H9 (cell line): ENCODE measurements around the gene ADGRD1. TPM values are rescaled to one million over a fixed set of nuclear protein-coding genes. Genes with fewer than 3 reads are reported as not detected.

Experiments used
- DNase-seq: peaks from one replicate; pipeline ENCODE4 v3.0.0-alpha.2; 2017
- H2AFZ ChIP-seq: one replicate; pipeline ENCODE4 v1.6.1; 2013; ENCODE audit warnings: mild to moderate bottlenecking, low read length, control low read depth, moderate library complexity
- H2AK5ac ChIP-seq: 2 replicates; pipeline ENCODE4 v1.6.1; 2013; ENCODE audit warnings: low read length, control low read depth, mixed read lengths; ENCODE audit not compliant: insufficient read length
- H2BK120ac ChIP-seq: one replicate; pipeline ENCODE4 v1.6.1; 2013; ENCODE audit warnings: low read depth, mild to moderate bottlenecking, low read length, control low read depth, inconsistent platforms; ENCODE audit not compliant: poor library complexity, severe bottlenecking
- H2BK12ac ChIP-seq: 2 replicates; pipeline ENCODE4 v1.6.1; 2013; ENCODE audit warnings: low read length, control low read depth, mixed read lengths, low read depth; ENCODE audit not compliant: insufficient read length
- H2BK15ac ChIP-seq: 2 replicates; pipeline ENCODE4 v1.6.1; 2013; ENCODE audit warnings: low read depth, low read length, control low read depth
- H2BK20ac ChIP-seq: one replicate; pipeline ENCODE4 v1.6.1; 2013; ENCODE audit warnings: low read depth, mild to moderate bottlenecking, low read length, control low read depth, inconsistent platforms; ENCODE audit not compliant: poor library complexity, severe bottlenecking
- H2BK5ac ChIP-seq: 2 replicates; pipeline ENCODE4 v1.6.1; 2013; ENCODE audit warnings: low read length, control low read depth, mixed read lengths; ENCODE audit not compliant: insufficient read length
- H3K14ac ChIP-seq: 2 replicates; pipeline ENCODE4 v1.6.1; 2013; ENCODE audit warnings: low read length, control low read depth; ENCODE audit not compliant: insufficient read depth
- H3K18ac ChIP-seq: 2 replicates; pipeline ENCODE4 v1.6.1; 2013; ENCODE audit warnings: low read depth, mild to moderate bottlenecking, mixed read lengths, low read length, control low read depth; ENCODE audit not compliant: insufficient read length
- H3K23ac ChIP-seq: 2 replicates; pipeline ENCODE4 v1.6.1; 2013; ENCODE audit warnings: low read length, control low read depth, mixed read lengths, low read depth; ENCODE audit not compliant: insufficient read length
- H3K23me2 ChIP-seq: 2 replicates; pipeline ENCODE4 v1.6.1; 2013; ENCODE audit warnings: low read depth, mild to moderate bottlenecking, mixed read lengths, low read length, control low read depth; ENCODE audit not compliant: insufficient read length, poor library complexity, severe bottlenecking
- H3K27ac ChIP-seq: 2 replicates; pipeline ENCODE4 v1.5.1; 2013; ENCODE audit warnings: low read length, control low read depth, mixed read lengths, low read depth; ENCODE audit not compliant: insufficient read length
- H3K27me3 ChIP-seq: 2 replicates; pipeline ENCODE4 v1.6.1; 2013; ENCODE audit warnings: low read length, control low read depth, inconsistent platforms; ENCODE audit not compliant: insufficient read depth
- H3K4ac ChIP-seq: 2 replicates; pipeline ENCODE4 v1.6.1; 2013; ENCODE audit warnings: low read depth, mild to moderate bottlenecking, control low read depth, inconsistent platforms, low read length, moderate library complexity
- H3K4me1 ChIP-seq: 2 replicates; pipeline ENCODE4 v1.6.1; 2013; ENCODE audit warnings: low read length, control low read depth, inconsistent platforms; ENCODE audit not compliant: insufficient read depth
- H3K4me2 ChIP-seq: 2 replicates; pipeline ENCODE4 v1.6.1; 2013; ENCODE audit warnings: low read length, control low read depth, mixed read lengths; ENCODE audit not compliant: insufficient read length, insufficient read depth
- H3K56ac ChIP-seq: 2 replicates; pipeline ENCODE4 v1.6.1; 2013; ENCODE audit warnings: low read depth, mild to moderate bottlenecking, mixed read lengths, low read length, control low read depth; ENCODE audit not compliant: insufficient read length
- H3K79me1 ChIP-seq: 2 replicates; pipeline ENCODE4 v1.6.1; 2013; ENCODE audit warnings: low read depth, mild to moderate bottlenecking, moderate library complexity, low read length, control low read depth, inconsistent platforms; ENCODE audit not compliant: insufficient read depth, poor library complexity, severe bottlenecking
- H3K79me2 ChIP-seq: 2 replicates; pipeline ENCODE4 v1.6.1; 2013; ENCODE audit warnings: low read length, control low read depth, inconsistent platforms; ENCODE audit not compliant: insufficient read depth
- H3K9ac ChIP-seq: 2 replicates; pipeline ENCODE4 v1.6.1; 2013; ENCODE audit warnings: low read length, control low read depth, mixed read lengths; ENCODE audit not compliant: insufficient read length; ENCODE audit errors: extremely low read depth
- H3K9me3 ChIP-seq: one replicate; pipeline ENCODE4 v1.6.1; 2013; ENCODE audit warnings: low read depth, low read length, inconsistent platforms; ENCODE audit not compliant: control insufficient read depth
- H3T11ph ChIP-seq: one replicate; pipeline ENCODE4 v1.6.1; 2013; ENCODE audit warnings: mild to moderate bottlenecking, low read length, control low read depth, inconsistent platforms
- H4K20me1 ChIP-seq: one replicate; pipeline ENCODE4 v1.6.1; 2013; ENCODE audit not compliant: control insufficient read depth, insufficient read length, insufficient read depth
- H4K5ac ChIP-seq: 2 replicates; pipeline ENCODE4 v1.6.1; 2013; ENCODE audit warnings: low read depth, mild to moderate bottlenecking, mixed read lengths, low read length, control low read depth; ENCODE audit not compliant: insufficient read length
- H4K8ac ChIP-seq: replicated peaks from 2 replicates; pipeline ENCODE4 v1.6.1; 2013; ENCODE audit warnings: low read length, control low read depth, mixed read lengths, low read depth; ENCODE audit not compliant: insufficient read length
- H4K91ac ChIP-seq: 2 replicates; pipeline ENCODE4 v1.6.1; 2013; ENCODE audit warnings: low read depth, mild to moderate bottlenecking, moderate library complexity, mixed read lengths, low read length, control low read depth; ENCODE audit not compliant: insufficient read length
- H3K27ac Mint-ChIP-seq, 3 experiments: 2 replicates in 2 of 3; 3 replicates in 1 of 3; pipeline ENCODE4 v1.8.0; 2020 to 2021; ENCODE audit warnings: mixed read lengths in 3 of 3, mild to moderate bottlenecking in 1 of 3, moderate library complexity in 1 of 3
- H3K27me3 Mint-ChIP-seq: 2 replicates; pipeline ENCODE4 v1.8.0; 2021; ENCODE audit warnings: low read depth, mild to moderate bottlenecking, moderate library complexity, mixed read lengths
- H3K36me3 Mint-ChIP-seq, 3 experiments: 2 replicates in 2 of 3; 3 replicates in 1 of 3; pipeline ENCODE4 v1.8.0; 2020 to 2021; ENCODE audit warnings: low read depth in 3 of 3, mixed read lengths in 3 of 3; ENCODE audit not compliant: insufficient read depth in 1 of 3
- H3K4me1 Mint-ChIP-seq, 2 experiments: 2 replicates each; pipeline ENCODE4 v1.8.0; 2020; ENCODE audit warnings: mixed read lengths in 2 of 2
- H3K4me3 Mint-ChIP-seq, 2 experiments: 2 replicates in 1 of 2; 3 replicates in 1 of 2; pipeline ENCODE4 v1.8.0; 2020 to 2021; ENCODE audit warnings: mild to moderate bottlenecking in 2 of 2, mixed read lengths in 2 of 2, moderate library complexity in 1 of 2
- H3K9me3 Mint-ChIP-seq, 2 experiments: 2 replicates in 1 of 2; 3 replicates in 1 of 2; pipeline ENCODE4 v1.8.0; 2020; ENCODE audit warnings: mild to moderate bottlenecking in 2 of 2, mixed read lengths in 2 of 2, moderate library complexity in 1 of 2
- CTCF ChIP-seq: fragments of 200-600 bp; sonication (generic); conservative IDR thresholded peaks from 3 replicates; pipeline ENCODE4 v1.8.0; 2021; ENCODE audit warnings: antibody characterized with exemption, mild to moderate bottlenecking
- WGBS: extraction: QIAGEN DNeasy Blood & Tissue Kit; methylation state at CpG from one replicate; pipeline ENCODE4 v1.1.7; 2013; ENCODE audit warnings: missing lambda C conversion rate, low lambda C conversion rate, mixed read lengths; ENCODE audit not compliant: insufficient read length; ENCODE audit errors: extremely low coverage; 5-methylcytosine and 5-hydroxymethylcytosine counted together
- total RNA-seq: library from RNA; stranded (reverse); gene quantifications from 2 replicates; pipeline ENCODE4 v1.2.1, GENCODE V29; 2021

ADGRD1 gene
- total RNA-seq, 1 experiment from 2014 or later: 0.52 TPM

GRCh38 chr12:130924966-130925665 lies 28.6 kb upstream of the ADGRD1 start:
- Histone ChIP-seq H3K14ac (no peak overlapping the region; the same call in 1 of the 2 replicates), H3K18ac (no peak overlapping the region), H3K4me2 (no peak overlapping the region), H3K27me3 (no peaks in the 10 kb centered on the region), H3K9ac (no peak overlapping the region), H2BK12ac (no peak overlapping the region), H3K4ac (no peak overlapping the region), H3K23ac (no peak overlapping the region), H3K79me1 (no peaks in the 10 kb centered on the region), H2AK5ac (no peak overlapping the region), H4K5ac (no peak overlapping the region), H2BK20ac (no peak overlapping the region), H3T11ph (no peak overlapping the region), H3K79me2 (no peaks in the 10 kb centered on the region), H3K9me3 (no peaks in the 10 kb centered on the region), H3K27ac (no peak overlapping the region), H3K23me2 (no peaks in the 10 kb centered on the region), H3K4me1 (no peaks in the 10 kb centered on the region), H4K8ac (no peak overlapping the region), H3K56ac (no peak overlapping the region), H2AFZ (no peak overlapping the region), H4K91ac (no peak overlapping the region), H2BK120ac (no peak overlapping the region), H2BK15ac (no peak overlapping the region), H4K20me1 (no peaks in the 10 kb centered on the region), H2BK5ac (no peak overlapping the region)
- 0 out of 4 replicates have a peak, but pooled peaks cover 0 to 4% of the 10 kb centered on the region in 2 experiments for H3K4me1 Mint-ChIP-seq
- no peak overlapping the region for H3K4me3 Mint-ChIP-seq
- H3K9me3 Mint-ChIP-seq: peaks cover 4% of the 10 kb centered on the region in 2 experiments
- TF ChIP-seq CTCF: no peak
- no CpG with 5 or more reads among the region's 23 CpGs for WGBS
- no peak overlapping the region for H3K27ac Mint-ChIP-seq
- no peaks in the 10 kb centered on the region for H3K36me3 Mint-ChIP-seq
- peaks cover 19% of the 10 kb centered on the region for H3K27me3 Mint-ChIP-seq
- DNase-seq: no peak
